ENCODE data around the gene SNRPA.

SNRPA gene

GRCh38 chr19:40776364-40776763 is 25.4 kb downstream of the SNRPA start:
- Histone ChIP-seq H3K14ac (ENCODE audit: low read length) (no peak overlapping the region), H3K4me1 (ENCODE audit: control insufficient read depth in 2 of 2, insufficient read depth in 1 of 2, low read depth in 1 of 2, low read length in 2 of 2) (peaks cover 0 to 6% of the 10 kb centered on the region in 2 donors), H3K4ac (ENCODE audit: low read length) (no peak overlapping the region), H2AK5ac (ENCODE audit: low read depth, low read length) (no peak overlapping the region), H3K27me3 (ENCODE audit: control insufficient read depth in 3 of 3, insufficient read depth in 3 of 3, low read depth in 1 of 3, low read length in 3 of 3) (no peaks in the 10 kb centered on the region), H4K8ac (ENCODE audit: low read depth, low read length) (no peak overlapping the region), H3K36me3 (replicated peaks in 1 of 2; ENCODE audit: control insufficient read depth in 2 of 2, insufficient read depth in 2 of 2, low read length in 2 of 2) (peaks cover 0 to 1% of the 10 kb centered on the region in 2 donors), H3K9ac (ENCODE audit: low read depth, low read length, poor library complexity) (no peak overlapping the region), H3K4me2 (ENCODE audit: insufficient read depth, low read length, poor library complexity, severe bottlenecking) (no peak overlapping the region), H3K27ac (replicated peaks; ENCODE audit: low read length) (no peak overlapping the region), H2BK5ac (ENCODE audit: low read length) (no peak overlapping the region), H3K9me3 (replicated peaks in 1 of 2; ENCODE audit: control insufficient read depth in 2 of 2, insufficient read depth in 1 of 2, low read depth in 1 of 2, low read length in 2 of 2) (no peaks in the 10 kb centered on the region), H3K79me1 (ENCODE audit: low read depth, low read length) (no peaks in the 10 kb centered on the region), H3K23ac (ENCODE audit: low read depth, low read length, poor library complexity) (no peak overlapping the region), H3K4me3 (ENCODE audit: low read length in 2 of 2) (no peak overlapping the region), H4K91ac (ENCODE audit: low read depth, low read length, poor library complexity) (no peak overlapping the region), H2BK12ac (ENCODE audit: low read length) (no peak overlapping the region), H3K18ac (ENCODE audit: low read length) (no peak overlapping the region), H2BK15ac (ENCODE audit: low read length) (no peak overlapping the region), H2BK120ac (ENCODE audit: low read depth, low read length) (no peak overlapping the region), H2AFZ (ENCODE audit: low read length) (no peak overlapping the region)
- DNase-seq (ENCODE audit: low spot score): no peak
- no CpG with 5 or more reads among the region's 7 CpGs for WGBS, 2 donors (ENCODE audit: extremely low coverage in 2 of 2, insufficient read length in 2 of 2, insufficient replicate concordance in 1 of 2)

- Histone ChIP-seq H3K4ac (ENCODE audit: low read length) (no peak overlapping the region), H4K91ac (ENCODE audit: low read depth, low read length, poor library complexity) (no peak overlapping the region), H3K9me3 (replicated peaks in 1 of 2; ENCODE audit: control insufficient read depth in 2 of 2, insufficient read depth in 1 of 2, low read depth in 1 of 2, low read length in 2 of 2) (no peaks in the 10 kb centered on the region), H3K23ac (ENCODE audit: low read depth, low read length, poor library complexity) (no peak overlapping the region), H3K4me3 (ENCODE audit: low read length in 2 of 2) (peak overlapping the region; percentile 64 to 81), H3K18ac (ENCODE audit: low read length) (peak overlapping the region; percentile 69), H2AK5ac (ENCODE audit: low read depth, low read length) (peak overlapping the region; percentile 70), H2BK12ac (ENCODE audit: low read length) (no peak overlapping the region), H2BK120ac (ENCODE audit: low read depth, low read length) (no peak overlapping the region), H3K36me3 (replicated peaks in 1 of 2; ENCODE audit: control insufficient read depth in 2 of 2, insufficient read depth in 2 of 2, low read length in 2 of 2) (peaks cover 0 to 1% of the 10 kb centered on the region in 2 donors), H3K27me3 (ENCODE audit: control insufficient read depth in 3 of 3, insufficient read depth in 3 of 3, low read depth in 1 of 3, low read length in 3 of 3) (no peaks in the 10 kb centered on the region), H3K79me1 (ENCODE audit: low read depth, low read length) (no peaks in the 10 kb centered on the region), H3K14ac (ENCODE audit: low read length) (no peak overlapping the region), H3K4me2 (ENCODE audit: insufficient read depth, low read length, poor library complexity, severe bottlenecking) (peak overlapping the region; percentile 58), H2BK5ac (ENCODE audit: low read length) (no peak overlapping the region), H2BK15ac (ENCODE audit: low read length) (no peak overlapping the region), H3K4me1 (ENCODE audit: control insufficient read depth in 2 of 2, insufficient read depth in 1 of 2, low read depth in 1 of 2, low read length in 2 of 2) (peaks cover 0 to 6% of the 10 kb centered on the region in 2 donors), H2AFZ (ENCODE audit: low read length) (peak overlapping the region; percentile 35), H4K8ac (ENCODE audit: low read depth, low read length) (no peak overlapping the region), H3K9ac (ENCODE audit: low read depth, low read length, poor library complexity) (peak overlapping the region; percentile 38), H3K27ac (replicated peaks; ENCODE audit: low read length) (peak overlapping the region; percentile 100)
- no CpG with 5 or more reads among the region's 13 CpGs for WGBS, 2 donors (ENCODE audit: extremely low coverage in 2 of 2, insufficient read length in 2 of 2, insufficient replicate concordance in 1 of 2)
- peak; percentile 97 for DNase-seq (ENCODE audit: low spot score)
Measured at GRCh38 chr19:40776932-40777644, 26.1 kb downstream of the SNRPA start.

GRCh38 chr19:40777645-40777936 is 26.6 kb downstream of the SNRPA start:
- no peak overlapping the region for H2AK5ac ChIP-seq (ENCODE audit: low read depth, low read length)
- no CpG with 5 or more reads among the region's 10 CpGs for WGBS, 2 donors (ENCODE audit: extremely low coverage in 2 of 2, insufficient read length in 2 of 2, insufficient replicate concordance in 1 of 2)
- no peak overlapping the region for H4K91ac ChIP-seq (ENCODE audit: low read depth, low read length, poor library complexity)
- peak overlapping the region; percentile 64 to 81 for H3K4me3 ChIP-seq (ENCODE audit: low read length in 2 of 2)
- peak overlapping the region; percentile 100 for H3K27ac ChIP-seq (replicated peaks; ENCODE audit: low read length)
- H3K9me3 ChIP-seq (replicated peaks in 1 of 2; ENCODE audit: control insufficient read depth in 2 of 2, insufficient read depth in 1 of 2, low read depth in 1 of 2, low read length in 2 of 2): no peaks in the 10 kb centered on the region
- peak overlapping the region; percentile 38 for H3K9ac ChIP-seq (ENCODE audit: low read depth, low read length, poor library complexity)
- peaks cover 0 to 6% of the 10 kb centered on the region in 2 donors for H3K4me1 ChIP-seq (ENCODE audit: control insufficient read depth in 2 of 2, insufficient read depth in 1 of 2, low read depth in 1 of 2, low read length in 2 of 2)
- H3K27me3 ChIP-seq (ENCODE audit: control insufficient read depth in 3 of 3, insufficient read depth in 3 of 3, low read depth in 1 of 3, low read length in 3 of 3): no peaks in the 10 kb centered on the region
- H2BK15ac ChIP-seq (ENCODE audit: low read length): no peak overlapping the region
- DNase-seq (ENCODE audit: low spot score): no peak
- H3K36me3 ChIP-seq (replicated peaks in 1 of 2; ENCODE audit: control insufficient read depth in 2 of 2, insufficient read depth in 2 of 2, low read length in 2 of 2): peaks cover 0 to 1% of the 10 kb centered on the region in 2 donors
- H3K14ac ChIP-seq (ENCODE audit: low read length): no peak overlapping the region
- no peak overlapping the region for H2BK12ac ChIP-seq (ENCODE audit: low read length)
- peak overlapping the region; percentile 35 for H2AFZ ChIP-seq (ENCODE audit: low read length)
- peak overlapping the region; percentile 58 for H3K4me2 ChIP-seq (ENCODE audit: insufficient read depth, low read length, poor library complexity, severe bottlenecking)
- H3K18ac ChIP-seq (ENCODE audit: low read length): peak overlapping the region; percentile 25
- H4K8ac ChIP-seq (ENCODE audit: low read depth, low read length): no peak overlapping the region
- H3K23ac ChIP-seq (ENCODE audit: low read depth, low read length, poor library complexity): peak overlapping the region; percentile 18
- no peaks in the 10 kb centered on the region for H3K79me1 ChIP-seq (ENCODE audit: low read depth, low read length)
- H2BK5ac ChIP-seq (ENCODE audit: low read length): no peak overlapping the region
- no peak overlapping the region for H2BK120ac ChIP-seq (ENCODE audit: low read depth, low read length)
- no peak overlapping the region for H3K4ac ChIP-seq (ENCODE audit: low read length)

GRCh38 chr19:40777937-40778705 is 27.1 kb downstream of the SNRPA start, which contains the start of gene RAB4B:
TSS of gene RAB4B (plus strand) at chr19:40778247. CDS start at chr19:40778376, 129 bp downstream.
- Histone ChIP-seq H2BK12ac (ENCODE audit: low read length) (no peak within 1 kb of the TSS), H3K36me3 (replicated peaks in 1 of 2; ENCODE audit: control insufficient read depth in 2 of 2, insufficient read depth in 2 of 2, low read length in 2 of 2) (peaks cover 0 to 1% of the 10 kb centered on the region in 2 donors), H3K9me3 (replicated peaks in 1 of 2; ENCODE audit: control insufficient read depth in 2 of 2, insufficient read depth in 1 of 2, low read depth in 1 of 2, low read length in 2 of 2) (no peaks in the 10 kb centered on the region), H4K91ac (ENCODE audit: low read depth, low read length, poor library complexity) (no peak within 1 kb of the TSS), H2BK15ac (ENCODE audit: low read length) (no peak within 1 kb of the TSS), H3K18ac (ENCODE audit: low read length) (peak within 1 kb of the TSS; percentile 88), H3K14ac (ENCODE audit: low read length) (no peak within 1 kb of the TSS), H2BK5ac (ENCODE audit: low read length) (peak within 1 kb of the TSS; percentile 30), H4K8ac (ENCODE audit: low read depth, low read length) (no peak within 1 kb of the TSS), H3K27me3 (ENCODE audit: control insufficient read depth in 3 of 3, insufficient read depth in 3 of 3, low read depth in 1 of 3, low read length in 3 of 3) (no peaks in the 10 kb centered on the region), H3K4me3 (ENCODE audit: low read length in 2 of 2) (peak within 1 kb of the TSS; percentile 64 to 98), H2AFZ (ENCODE audit: low read length) (peak within 1 kb of the TSS; percentile 92), H3K4ac (ENCODE audit: low read length) (no peak within 1 kb of the TSS), H2BK120ac (ENCODE audit: low read depth, low read length) (no peak within 1 kb of the TSS), H3K23ac (ENCODE audit: low read depth, low read length, poor library complexity) (peak within 1 kb of the TSS; percentile 18), H3K79me1 (ENCODE audit: low read depth, low read length) (no peaks in the 10 kb centered on the region), H2AK5ac (ENCODE audit: low read depth, low read length) (peak within 1 kb of the TSS; percentile 70), H3K4me2 (ENCODE audit: insufficient read depth, low read length, poor library complexity, severe bottlenecking) (peak within 1 kb of the TSS; percentile 58), H3K27ac (replicated peaks; ENCODE audit: low read length) (peak within 1 kb of the TSS; percentile 100), H3K4me1 (ENCODE audit: control insufficient read depth in 2 of 2, insufficient read depth in 1 of 2, low read depth in 1 of 2, low read length in 2 of 2) (peaks cover 0 to 6% of the 10 kb centered on the region in 2 donors), H3K9ac (ENCODE audit: low read depth, low read length, poor library complexity) (peak within 1 kb of the TSS; percentile 77)
- DNase-seq (ENCODE audit: low spot score): peak; percentile 100
- no CpG with 5 or more reads among the region's 56 CpGs for WGBS, 2 donors (ENCODE audit: extremely low coverage in 2 of 2, insufficient read length in 2 of 2, insufficient replicate concordance in 1 of 2)

Measured in neuronal stem cell (in vitro differentiated cells).